ENCODE data around the gene PDE4B. TPM values are rescaled to one million over a fixed set of nuclear protein-coding genes. Genes with fewer than 3 reads are reported as not detected.

PDE4B gene
- total and polyA plus RNA-seq, 9 of the 15 experiments (the other 6 are each of a cell fraction or from before 2014, with no cell fraction given): 0.09 TPM; not detected in 8

GRCh38 chr1:66383168-66383567 lies 590.5 kb downstream of the PDE4B start (continued):
- TF ChIP-seq NFE2L1 (tag; IDR thresholded peaks at IDR 0.05; ENCODE audit: borderline replicate concordance, low read depth) (peak; percentile 82), PYGO2 (tag; IDR thresholded peaks at IDR 0.05) (no peak), C11orf30 (IDR thresholded peaks at IDR 0.05; ENCODE audit: low read depth) (peak; percentile 91), SMARCA4 (IDR thresholded peaks at IDR 0.05) (no peak), CTBP1 (IDR thresholded peaks at IDR 0.05; ENCODE audit: borderline replicate concordance) (peak; percentile 20; the same call in 1 of the 2 replicates), ZBTB40 (IDR thresholded peaks at IDR 0.05) (no peak), ZBTB40 (CRISPR knock-in tag; IDR thresholded peaks at IDR 0.05) (no peak), GABPB1 (CRISPR knock-in tag; IDR thresholded peaks at IDR 0.05) (no peak), VEZF1 (CRISPR knock-in tag; IDR thresholded peaks at IDR 0.05) (no peak), MYNN (IDR thresholded peaks at IDR 0.05) (no peak), MYNN (CRISPR knock-in tag; IDR thresholded peaks at IDR 0.05) (no peak), ZNF696 (CRISPR knock-in tag; conservative IDR thresholded peaks at IDR 0.05) (no peak), YY1 (IDR thresholded peaks at IDR 0.05; ENCODE audit: borderline replicate concordance in 1 of 3, control insufficient read depth in 1 of 3, extremely low read depth in 1 of 3, insufficient read depth in 3 of 3, insufficient read length in 1 of 3, insufficient replicate concordance in 2 of 3, low read depth in 1 of 3, low read length in 2 of 3) (no peak), CBX3 (IDR thresholded peaks at IDR 0.05; ENCODE audit: borderline replicate concordance in 1 of 2, low read length in 2 of 2) (0 out of 3 replicates have a peak, but pooled peaks of 1 of the 2 experiments have one; percentile 25), DPF2 (IDR thresholded peaks at IDR 0.05) (peak; percentile 19; the same call in 1 of the 2 replicates), RHOXF2B (CRISPR knock-in tag; conservative IDR thresholded peaks at IDR 0.05) (no peak), CHAMP1 (IDR thresholded peaks at IDR 0.05) (no peak)
